ENCODE results near the gene BNC2.

The BNC2 gene

GRCh38 chr9:16676519-16676918 is 194.0 kb downstream of the BNC2 start:
- no peak for TF ChIP-seq CTCF (IDR thresholded peaks at IDR 0.05; ENCODE audit: insufficient read depth, low read length, missing control alignments)
- no peak overlapping the region for H3K4me3 ChIP-seq (ENCODE audit: low read depth, low read length)
- ChIA-PET POLR2A (no interaction called here), CTCF (interaction anchor here (0.8 kb wide), 1 partner anchor 9 kb away, joined by 3 read pairs; no protein-coding TSS in a partner anchor)
- DNase-seq (ENCODE audit: low read depth, low spot score) = no peak

- ChIA-PET POLR2A (no interaction called here), CTCF (no interaction called here)
- H3K4me3 ChIP-seq (ENCODE audit: low read depth, low read length) = no peak overlapping the region
- no peak for DNase-seq (ENCODE audit: low read depth, low spot score)
- no peak for TF ChIP-seq CTCF (IDR thresholded peaks at IDR 0.05; ENCODE audit: insufficient read depth, low read length, missing control alignments)
Observed at GRCh38 chr9:16675131-16675530, 195.3 kb downstream of the BNC2 start.

GRCh38 chr9:16673171-16673570 is 197.3 kb downstream of the BNC2 start:
- no peak for DNase-seq (ENCODE audit: low read depth, low spot score)
- CTCF ChIA-PET = interaction anchor here (1.2 kb wide), 1 partner anchor 30 kb away, joined by 3 read pairs; no protein-coding TSS in a partner anchor
- no peak overlapping the region for H3K4me3 ChIP-seq (ENCODE audit: low read depth, low read length)
- POLR2A ChIA-PET = no interaction called here
- TF ChIP-seq CTCF (IDR thresholded peaks at IDR 0.05; ENCODE audit: insufficient read depth, low read length, missing control alignments) = no peak

- no peak for TF ChIP-seq CTCF (IDR thresholded peaks at IDR 0.05; ENCODE audit: insufficient read depth, low read length, missing control alignments)
- H3K4me3 ChIP-seq (ENCODE audit: low read depth, low read length) = no peak overlapping the region
- CTCF ChIA-PET = no interaction called here
- no peak for DNase-seq (ENCODE audit: low read depth, low spot score)
- POLR2A ChIA-PET = no interaction called here
Observed at GRCh38 chr9:16672501-16672900, 198.0 kb downstream of the BNC2 start.

GRCh38 chr9:16671591-16672137 is 198.8 kb downstream of the BNC2 start:
- DNase-seq (ENCODE audit: low read depth, low spot score) = peak; percentile 64
- POLR2A ChIA-PET = interaction anchor here (0.6 kb wide), 1 partner anchor 11 kb away, joined by 3 read pairs; no protein-coding TSS in a partner anchor
- no peak for TF ChIP-seq CTCF (IDR thresholded peaks at IDR 0.05; ENCODE audit: insufficient read depth, low read length, missing control alignments)
- CTCF ChIA-PET = no interaction called here
- H3K4me3 ChIP-seq (ENCODE audit: low read depth, low read length) = no peak overlapping the region

- CTCF ChIA-PET = interaction anchor here (1.7 kb wide), 1 partner anchor 9 kb away, joined by 4 read pairs; no protein-coding TSS in a partner anchor
- H3K4me3 ChIP-seq (ENCODE audit: low read depth, low read length) = no peak overlapping the region
- POLR2A ChIA-PET = no interaction called here
- DNase-seq (ENCODE audit: low read depth, low spot score) = no peak
- TF ChIP-seq CTCF (IDR thresholded peaks at IDR 0.05; ENCODE audit: insufficient read depth, low read length, missing control alignments) = no peak
Observed at GRCh38 chr9:16670791-16671190, 199.7 kb downstream of the BNC2 start.

Measured in AG04449 (cell line).